Type B pancreatic cell (in vitro differentiated cells): Measurements from ENCODE around the gene NAV3. TPM values are rescaled to one million over a fixed set of nuclear protein-coding genes. Genes with fewer than 3 reads are reported as not detected.

Source experiments
- DNase-seq: peaks from one replicate; pipeline ENCODE4 v3.0.0; 2021; ENCODE audit warnings: mixed read lengths; ENCODE audit not compliant: unreplicated experiment; ENCODE audit errors: extremely low spot score
- H3K27ac Mint-ChIP-seq: 2 replicates; pipeline ENCODE4 v1.8.0; 2021; ENCODE audit warnings: mild to moderate bottlenecking, mixed read lengths
- H3K27me3 Mint-ChIP-seq: 2 replicates; pipeline ENCODE4 v1.8.0; 2021; ENCODE audit warnings: mixed read lengths
- H3K36me3 Mint-ChIP-seq: 2 replicates; pipeline ENCODE4 v1.8.0; 2021; ENCODE audit warnings: mixed read lengths
- H3K4me1 Mint-ChIP-seq: one replicate; pipeline ENCODE4 v1.8.0; 2021; ENCODE audit warnings: mixed read lengths; ENCODE audit not compliant: unreplicated experiment
- H3K4me3 Mint-ChIP-seq: 2 replicates; pipeline ENCODE4 v1.8.0; 2021; ENCODE audit warnings: mild to moderate bottlenecking, mixed read lengths
- H3K9me3 Mint-ChIP-seq: 2 replicates; pipeline ENCODE4 v1.8.0; 2021; ENCODE audit warnings: mixed read lengths
- total RNA-seq: library from RNA; stranded (reverse); gene quantifications from 2 replicates; pipeline ENCODE4 v1.2.1, GENCODE V29; 2021; ENCODE audit warnings: low replicate concordance
- TF ChIP-seq, protein P1 (sequence below): fragments of 200-600 bp; sonication (generic); conservative IDR thresholded peaks from 2 replicates; pipeline ENCODE4 v1.5.0; 2021; ENCODE audit warnings: antibody characterized with exemption, mild to moderate bottlenecking

The NAV3 gene
- total RNA-seq, 1 donor from 2014 or later, result 24.9 TPM

GRCh38 chr12:77845831-77846230, 15.1 kb downstream of the NAV3 start:
- Mint-ChIP-seq H3K9me3 (no peaks in the 10 kb centered on the region), H3K4me3 (no peak overlapping the region), H3K36me3 (no peaks in the 10 kb centered on the region), H3K27me3 (no peaks in the 10 kb centered on the region), H3K27ac (no peak overlapping the region), H3K4me1 (peaks cover 26% of the 10 kb centered on the region)
- TF ChIP-seq, protein P1, sequence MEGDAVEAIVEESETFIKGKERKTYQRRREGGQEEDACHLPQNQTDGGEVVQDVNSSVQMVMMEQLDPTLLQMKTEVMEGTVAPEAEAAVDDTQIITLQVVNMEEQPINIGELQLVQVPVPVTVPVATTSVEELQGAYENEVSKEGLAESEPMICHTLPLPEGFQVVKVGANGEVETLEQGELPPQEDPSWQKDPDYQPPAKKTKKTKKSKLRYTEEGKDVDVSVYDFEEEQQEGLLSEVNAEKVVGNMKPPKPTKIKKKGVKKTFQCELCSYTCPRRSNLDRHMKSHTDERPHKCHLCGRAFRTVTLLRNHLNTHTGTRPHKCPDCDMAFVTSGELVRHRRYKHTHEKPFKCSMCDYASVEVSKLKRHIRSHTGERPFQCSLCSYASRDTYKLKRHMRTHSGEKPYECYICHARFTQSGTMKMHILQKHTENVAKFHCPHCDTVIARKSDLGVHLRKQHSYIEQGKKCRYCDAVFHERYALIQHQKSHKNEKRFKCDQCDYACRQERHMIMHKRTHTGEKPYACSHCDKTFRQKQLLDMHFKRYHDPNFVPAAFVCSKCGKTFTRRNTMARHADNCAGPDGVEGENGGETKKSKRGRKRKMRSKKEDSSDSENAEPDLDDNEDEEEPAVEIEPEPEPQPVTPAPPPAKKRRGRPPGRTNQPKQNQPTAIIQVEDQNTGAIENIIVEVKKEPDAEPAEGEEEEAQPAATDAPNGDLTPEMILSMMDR, result no peak
- DNase-seq, result no peak

DNA sequence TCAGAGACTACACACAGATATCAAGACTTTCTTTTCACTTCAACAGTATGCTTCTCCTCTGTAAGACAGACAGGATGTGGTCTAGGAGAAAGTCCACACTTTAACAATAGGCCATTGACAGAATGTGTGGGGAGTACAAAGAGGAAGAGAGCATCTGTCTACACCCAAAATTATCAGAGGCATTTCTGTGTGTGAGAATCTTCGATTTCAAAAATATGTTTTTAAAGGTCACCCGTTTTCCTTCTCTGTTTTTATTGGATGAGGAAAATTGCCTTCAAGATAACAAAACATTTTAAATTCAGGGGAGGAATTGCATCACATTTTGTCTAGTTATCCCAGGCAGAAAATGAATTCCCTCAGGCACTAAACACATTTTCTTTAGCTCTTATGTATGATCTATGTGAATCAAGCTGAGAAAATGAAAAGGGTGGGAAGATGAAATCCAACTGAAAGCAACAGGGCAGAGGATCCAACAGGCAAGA, 16.4 kb downstream of the NAV3 start:
- no peak for DNase-seq
- no peak overlapping the region for H3K27ac Mint-ChIP-seq
- peaks cover 25% of the 10 kb centered on the region for H3K4me1 Mint-ChIP-seq
- no peaks in the 10 kb centered on the region for H3K9me3 Mint-ChIP-seq
- H3K36me3 Mint-ChIP-seq, result no peaks in the 10 kb centered on the region
- H3K27me3 Mint-ChIP-seq, result no peaks in the 10 kb centered on the region
- H3K4me3 Mint-ChIP-seq, result no peak overlapping the region
- TF ChIP-seq, protein P1, result no peak

DNA sequence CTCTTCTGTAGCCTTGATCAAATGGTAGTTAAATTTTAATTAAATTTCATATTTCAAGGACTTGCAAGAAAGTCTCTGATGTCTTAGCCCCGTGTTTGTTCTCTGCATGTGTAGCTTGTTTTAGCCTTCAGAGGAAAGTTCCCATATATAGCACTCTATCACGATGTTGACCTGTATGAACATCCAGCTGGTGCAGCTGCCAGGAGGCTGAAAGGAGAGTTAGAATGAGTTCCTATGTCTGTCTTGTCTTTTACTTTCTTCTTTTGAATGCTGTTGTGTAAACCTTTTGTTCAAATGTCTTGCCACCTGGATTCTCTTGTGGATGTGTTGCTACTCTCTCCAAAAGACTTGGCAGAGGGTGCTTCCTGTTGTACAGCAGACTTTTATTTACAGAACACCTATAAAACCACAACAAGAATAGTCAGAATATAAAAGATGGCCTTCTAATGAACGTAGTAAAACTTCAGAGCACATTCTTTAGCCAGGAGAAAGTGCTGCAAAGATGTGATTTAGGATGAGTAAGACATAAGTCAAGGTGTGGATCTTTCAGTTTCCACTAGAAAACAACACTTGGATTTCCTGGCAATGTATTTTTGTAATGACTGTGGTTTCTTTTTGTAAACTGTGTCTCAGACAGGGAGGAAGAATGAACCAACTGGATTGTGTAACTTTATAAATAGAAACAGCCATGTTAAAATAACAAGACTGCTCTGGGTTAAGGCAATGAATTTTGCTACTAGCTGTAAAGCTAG, 17.2 kb downstream of the NAV3 start:
- Mint-ChIP-seq H3K4me3 (no peak overlapping the region), H3K36me3 (no peaks in the 10 kb centered on the region), H3K4me1 (peaks cover 19% of the 10 kb centered on the region), H3K27me3 (no peaks in the 10 kb centered on the region), H3K9me3 (peaks cover 1% of the 10 kb centered on the region), H3K27ac (no peak overlapping the region)
- DNase-seq, result no peak
- TF ChIP-seq, protein P1, result no peak

- H3K9me3 Mint-ChIP-seq, result peaks cover 7% of the 10 kb centered on the region
- H3K4me3 Mint-ChIP-seq, result no peak overlapping the region
- no peaks in the 10 kb centered on the region for H3K27me3 Mint-ChIP-seq
- TF ChIP-seq, protein P1, result no peak
- no peaks in the 10 kb centered on the region for H3K36me3 Mint-ChIP-seq
- DNase-seq, result no peak
- H3K4me1 Mint-ChIP-seq, result peaks cover 19% of the 10 kb centered on the region
- no peak overlapping the region for H3K27ac Mint-ChIP-seq
These were observed 19.4 kb downstream of the NAV3 start for GRCh38 chr12:77850129-77850528.

DNA sequence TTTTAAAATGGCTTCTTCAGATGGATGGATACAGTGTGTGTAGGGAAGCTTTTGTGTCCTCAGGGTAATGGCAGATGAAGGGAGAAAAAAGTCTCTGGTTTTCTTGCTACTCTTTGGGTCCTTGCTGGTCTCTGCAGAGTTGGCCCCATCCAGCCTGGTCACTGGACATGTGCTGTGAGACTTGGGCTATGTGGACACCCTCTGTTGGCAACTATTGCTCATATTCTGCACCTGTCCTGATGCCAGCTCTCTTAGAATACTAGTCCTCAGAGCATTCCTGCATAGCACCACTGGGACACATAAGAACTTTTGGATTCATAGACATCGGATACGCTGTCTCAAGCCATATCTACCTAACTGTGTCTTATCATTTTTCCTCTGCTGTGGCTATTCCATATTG, 20.0 kb downstream of the NAV3 start:
- H3K9me3 Mint-ChIP-seq, result peaks cover 7% of the 10 kb centered on the region
- TF ChIP-seq, protein P1, result no peak
- no peak overlapping the region for H3K4me3 Mint-ChIP-seq
- no peak overlapping the region for H3K27ac Mint-ChIP-seq
- peaks cover 19% of the 10 kb centered on the region for H3K4me1 Mint-ChIP-seq
- H3K27me3 Mint-ChIP-seq, result no peaks in the 10 kb centered on the region
- H3K36me3 Mint-ChIP-seq, result no peaks in the 10 kb centered on the region
- DNase-seq, result no peak
